NCI-H2196 (cell line): ENCODE data around the gene SLC25A41.
"Not testable (repeated sequence)": the region's sequence is repeated elsewhere in the genome, so short reads cannot be mapped to it uniquely, and the experiment has no call there.

Source experiments
- DNase-seq: peaks from one replicate; lab custom pipeline; 2025; ENCODE audit not compliant: unreplicated experiment; lab: John Stamatoyannopoulos, UW

Gene SLC25A41

DNA sequence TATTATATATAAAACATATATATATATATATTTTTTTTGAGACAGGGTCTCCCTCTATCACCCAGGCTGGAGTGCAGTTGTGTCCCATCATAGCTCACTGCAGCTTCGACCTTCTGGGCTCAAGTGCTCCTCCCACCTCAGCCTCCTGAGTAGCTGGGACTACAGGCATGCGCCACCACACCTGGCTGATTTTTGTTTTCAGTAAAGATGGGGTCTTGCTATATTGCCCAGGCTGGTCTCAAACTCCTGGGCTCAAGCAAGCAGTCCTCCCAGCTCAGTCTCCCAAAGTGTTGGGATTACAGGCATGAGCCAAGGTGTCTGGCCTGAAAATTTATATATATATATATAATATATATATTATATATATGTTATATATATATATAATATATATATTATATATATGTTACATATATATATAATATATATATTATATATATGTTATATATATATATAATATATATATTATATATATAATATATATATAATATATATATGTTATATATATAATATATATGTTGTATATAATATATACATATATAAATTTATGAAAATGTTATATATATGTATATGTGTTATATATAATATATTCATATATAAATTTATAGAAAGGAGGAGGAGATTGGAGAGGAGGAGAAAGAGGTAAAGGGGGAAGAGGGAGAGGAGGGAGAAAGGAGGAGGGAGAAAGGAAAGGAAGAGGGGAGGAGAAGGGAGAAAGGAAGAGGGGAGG lies 4.7 kb downstream of the SLC25A41 start:
- not testable (repeated sequence) for DNase-seq

DNA sequence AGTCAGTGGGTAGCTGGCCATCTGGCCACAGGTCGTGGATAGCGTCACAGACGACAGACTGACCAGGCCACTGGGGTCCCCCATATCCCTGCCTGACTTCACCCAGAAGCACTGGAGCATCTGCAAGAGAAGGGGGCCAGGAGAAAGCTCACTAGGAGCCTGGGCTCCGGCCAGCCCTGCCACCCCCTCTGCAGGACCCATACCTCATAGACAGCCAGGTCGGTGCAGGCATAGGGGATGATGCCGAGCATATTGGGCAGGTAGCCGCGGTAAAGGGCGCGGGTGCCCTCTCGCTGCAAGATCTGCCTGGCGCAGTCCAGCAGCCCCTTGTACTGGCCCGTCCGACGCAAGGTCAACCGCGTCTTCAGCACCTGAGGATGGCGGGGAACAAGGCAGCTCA lies 6.4 kb downstream of the SLC25A41 start:
- DNase-seq, result no peak

DNA sequence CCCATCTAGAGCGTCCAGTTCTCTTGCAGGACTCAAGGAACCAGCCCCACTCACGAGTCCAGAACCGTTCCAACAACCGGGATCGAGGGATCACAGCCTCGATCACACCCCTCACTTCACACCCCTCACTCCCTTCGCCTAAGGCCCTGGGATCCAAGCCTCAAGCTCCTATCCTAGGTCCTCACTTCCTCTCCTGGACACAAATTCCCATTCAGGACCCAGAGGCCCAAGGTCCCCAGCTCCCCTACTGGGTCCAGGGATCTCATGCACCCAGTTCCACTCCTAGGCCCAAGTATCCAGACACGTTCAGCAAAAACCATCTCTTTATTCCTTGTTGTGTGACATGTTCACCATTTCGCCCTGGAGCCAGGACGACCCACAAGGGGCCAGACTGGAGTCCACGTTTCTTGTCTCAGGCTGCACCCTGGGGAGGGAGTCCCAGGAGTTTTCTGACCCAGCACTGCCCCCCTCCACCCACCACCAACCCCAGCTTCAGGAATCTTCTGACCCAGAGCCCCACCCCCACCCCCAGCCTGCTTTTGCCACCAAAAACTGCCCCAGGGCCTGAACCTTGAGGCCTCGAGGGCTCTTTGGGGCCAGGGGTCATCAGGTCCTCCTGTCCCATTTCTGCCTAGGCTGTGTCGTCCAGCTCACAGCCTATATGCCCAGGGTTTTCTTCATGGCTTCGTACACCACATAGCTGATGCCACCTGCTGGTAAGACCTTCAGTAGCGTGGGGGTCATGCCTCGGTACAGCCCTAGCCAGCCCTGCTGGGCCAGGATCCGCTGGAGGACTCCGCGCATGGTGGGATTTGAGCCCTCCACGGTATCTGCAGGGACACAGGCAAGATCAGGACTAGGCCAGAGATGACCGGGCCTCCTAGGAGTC lies 7.6 kb downstream of the SLC25A41 start:
- peak; percentile 19 for DNase-seq

DNA sequence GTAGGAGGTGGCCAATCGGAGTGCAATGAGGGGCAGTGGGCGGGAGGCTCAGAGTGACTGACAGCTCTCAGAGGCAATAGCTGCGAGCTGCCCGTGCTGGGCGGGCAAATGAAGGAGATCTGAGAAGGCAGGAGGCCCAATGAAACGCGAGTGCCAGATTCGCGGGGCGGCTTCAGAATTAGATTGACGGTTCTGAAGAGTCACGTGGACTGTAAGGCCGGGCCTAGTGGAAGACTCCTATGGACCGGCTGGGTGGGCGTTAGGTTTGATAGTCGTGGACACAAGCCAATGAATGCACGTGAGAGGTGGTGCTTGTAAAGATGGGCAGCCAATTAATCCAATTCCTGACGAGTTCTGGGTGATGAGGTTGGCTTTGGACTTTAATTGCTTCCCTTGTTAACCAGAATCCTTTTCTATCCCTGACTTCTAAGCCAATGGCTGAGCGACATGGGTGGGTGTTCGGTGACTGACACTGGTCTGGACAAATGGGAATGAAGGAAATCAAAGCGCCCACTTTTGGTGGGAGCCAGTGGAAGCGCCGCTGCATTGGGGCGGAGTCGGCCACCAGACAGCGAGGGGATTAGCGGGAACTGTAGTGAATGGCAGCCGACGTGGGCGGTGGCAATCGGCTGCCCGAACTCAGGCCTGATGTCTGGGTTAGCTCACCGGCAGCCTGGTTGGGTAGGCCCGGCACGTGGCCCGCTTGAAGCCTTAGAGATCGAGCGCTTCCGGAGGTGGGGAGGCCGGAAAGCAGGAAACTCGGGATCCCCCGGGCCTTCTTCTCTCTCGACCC lies 8.4 kb downstream of the SLC25A41 start:
- peak; percentile 99 for DNase-seq

DNA sequence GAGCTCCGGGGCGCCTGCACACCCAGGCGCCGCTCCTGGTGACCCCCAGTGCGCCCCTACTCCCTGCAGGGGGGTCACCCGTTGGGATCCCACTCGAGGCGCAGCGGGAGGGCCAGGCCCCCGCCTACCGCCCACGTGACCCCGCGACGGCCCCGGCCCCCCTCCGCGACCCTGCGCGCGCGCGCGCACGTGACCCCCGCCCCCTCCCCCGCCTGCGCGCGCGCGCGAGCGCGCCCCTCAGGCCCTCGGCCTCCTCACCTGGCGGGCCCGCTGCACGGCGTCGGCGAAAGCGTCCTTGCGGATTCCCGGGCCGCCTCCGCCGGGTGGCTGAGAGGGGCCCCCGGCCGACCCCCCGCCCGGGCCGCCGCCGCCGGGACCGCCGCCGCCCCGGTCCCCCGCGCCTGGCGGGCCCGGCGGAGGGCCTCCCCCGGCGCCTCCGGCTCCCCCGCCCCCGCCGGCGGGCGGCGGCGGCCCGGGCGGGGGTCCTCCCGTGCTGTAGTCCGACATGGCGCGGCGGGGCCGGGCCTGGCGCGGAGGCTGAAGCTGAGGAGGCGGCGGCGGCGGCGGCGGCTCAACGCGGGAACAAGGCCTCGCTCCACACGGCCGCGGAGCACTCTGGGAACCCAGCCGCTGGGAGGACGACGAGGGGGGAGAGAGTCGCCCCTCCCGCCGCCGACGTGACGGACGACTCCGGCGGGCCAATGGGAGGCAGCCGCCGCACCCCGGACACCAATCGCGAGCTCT lies 9.2 kb downstream of the SLC25A41 start, which contains the start of gene KHSRP:
Gene KHSRP, minus strand, starts transcription at position 617 of the 744 bp plus-strand sequence. Its CDS starts 110 bp downstream, at position 507.
- peak; percentile 23 for DNase-seq

DNA sequence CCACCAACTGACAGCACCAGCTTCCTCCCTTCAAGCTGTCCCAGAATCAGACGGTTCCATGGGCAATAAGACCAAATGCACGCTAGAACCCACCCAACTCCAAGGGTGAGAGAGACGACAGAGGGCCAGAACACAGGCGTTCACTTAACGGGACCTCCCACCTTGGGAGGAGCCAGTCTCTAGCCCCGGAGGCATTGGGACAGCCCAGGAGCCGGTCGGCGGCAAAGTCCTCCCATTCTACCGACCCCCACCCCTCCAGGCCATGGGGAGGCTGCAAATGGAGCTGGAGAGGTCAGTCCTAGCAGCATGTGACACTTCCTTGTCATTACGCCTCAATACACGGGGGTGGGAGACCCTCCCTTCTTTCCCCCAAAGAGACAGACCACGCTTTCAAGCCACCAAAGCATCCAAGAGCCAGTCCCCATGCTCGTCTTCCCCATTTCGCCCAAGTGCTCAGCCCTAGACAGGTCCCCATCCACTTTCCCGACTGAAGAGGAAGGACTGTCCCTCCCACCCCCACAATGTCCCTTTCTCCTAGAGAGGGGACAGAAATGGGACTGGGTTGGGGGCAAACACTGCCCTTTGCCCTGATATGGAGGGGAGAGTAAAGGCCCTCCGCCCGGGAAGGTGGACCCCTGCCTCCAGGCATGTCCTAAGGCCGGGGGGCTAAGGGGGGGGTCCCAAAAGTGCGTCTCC lies 9.9 kb downstream of the SLC25A41 start:
- DNase-seq, result peak; percentile 17

DNA sequence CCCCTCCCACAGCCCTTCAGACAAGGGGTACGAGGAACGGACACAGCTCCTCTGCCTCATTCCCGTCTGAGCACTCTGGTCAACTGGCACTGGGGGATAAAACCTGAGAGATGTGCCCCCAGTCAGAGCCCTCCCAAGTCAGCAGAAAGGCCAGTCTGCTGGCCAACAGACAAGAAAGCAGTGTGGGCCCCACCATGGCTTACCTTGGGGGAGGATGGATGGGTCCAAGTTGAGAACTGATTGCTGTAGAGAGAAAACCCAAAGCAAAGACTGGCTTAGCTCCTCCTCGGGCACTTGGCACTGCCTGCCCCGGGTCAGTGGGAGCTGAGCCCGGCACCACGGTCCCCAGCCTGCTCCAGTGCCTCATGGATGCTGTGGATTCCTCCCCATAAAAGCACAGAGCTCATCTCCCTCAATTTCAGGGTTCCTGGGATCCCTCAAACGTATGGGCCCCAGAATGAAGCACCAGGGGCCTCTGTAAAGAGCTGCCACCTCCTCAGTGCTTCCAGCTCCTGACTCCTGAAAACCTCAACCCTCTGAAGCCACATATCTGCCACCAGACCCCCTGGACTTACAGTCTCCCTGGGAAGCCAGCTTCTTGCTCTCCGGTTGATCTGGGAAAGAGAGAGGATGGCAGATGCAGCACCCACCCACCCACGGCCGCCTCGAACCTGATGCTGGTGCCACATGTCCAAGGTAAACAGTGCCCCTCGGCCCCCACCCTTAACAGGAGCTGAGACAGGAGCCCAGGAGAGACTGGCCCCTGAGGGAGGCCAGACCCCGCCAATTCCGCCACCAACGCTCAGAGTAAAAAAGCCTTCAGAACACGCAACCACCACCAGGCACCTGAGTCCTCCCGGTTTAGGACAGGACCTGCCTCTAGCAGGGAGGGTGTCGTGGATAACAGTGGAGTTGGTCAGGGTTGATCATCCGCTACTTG lies 12.2 kb downstream of the SLC25A41 start:
- no peak for DNase-seq

DNA sequence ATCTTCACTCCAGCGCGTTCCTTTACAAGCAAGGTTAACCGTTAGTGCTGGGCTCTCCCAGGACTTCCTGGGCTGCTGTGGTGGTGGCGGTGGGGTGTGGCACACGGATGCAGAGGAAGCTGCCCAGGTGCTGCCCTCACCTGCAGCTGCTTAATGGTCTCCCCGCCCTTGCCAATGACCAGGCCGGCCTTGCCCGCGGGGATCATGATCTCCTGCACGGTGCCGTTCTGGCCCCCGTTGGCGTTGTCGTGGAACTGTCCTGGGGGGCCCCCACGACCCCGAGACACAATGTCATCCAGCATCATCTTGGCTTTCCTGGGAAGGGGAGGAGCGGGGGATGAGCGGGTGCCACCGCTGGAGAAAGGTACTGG lies 15.0 kb downstream of the SLC25A41 start:
- DNase-seq, result no peak

DNA sequence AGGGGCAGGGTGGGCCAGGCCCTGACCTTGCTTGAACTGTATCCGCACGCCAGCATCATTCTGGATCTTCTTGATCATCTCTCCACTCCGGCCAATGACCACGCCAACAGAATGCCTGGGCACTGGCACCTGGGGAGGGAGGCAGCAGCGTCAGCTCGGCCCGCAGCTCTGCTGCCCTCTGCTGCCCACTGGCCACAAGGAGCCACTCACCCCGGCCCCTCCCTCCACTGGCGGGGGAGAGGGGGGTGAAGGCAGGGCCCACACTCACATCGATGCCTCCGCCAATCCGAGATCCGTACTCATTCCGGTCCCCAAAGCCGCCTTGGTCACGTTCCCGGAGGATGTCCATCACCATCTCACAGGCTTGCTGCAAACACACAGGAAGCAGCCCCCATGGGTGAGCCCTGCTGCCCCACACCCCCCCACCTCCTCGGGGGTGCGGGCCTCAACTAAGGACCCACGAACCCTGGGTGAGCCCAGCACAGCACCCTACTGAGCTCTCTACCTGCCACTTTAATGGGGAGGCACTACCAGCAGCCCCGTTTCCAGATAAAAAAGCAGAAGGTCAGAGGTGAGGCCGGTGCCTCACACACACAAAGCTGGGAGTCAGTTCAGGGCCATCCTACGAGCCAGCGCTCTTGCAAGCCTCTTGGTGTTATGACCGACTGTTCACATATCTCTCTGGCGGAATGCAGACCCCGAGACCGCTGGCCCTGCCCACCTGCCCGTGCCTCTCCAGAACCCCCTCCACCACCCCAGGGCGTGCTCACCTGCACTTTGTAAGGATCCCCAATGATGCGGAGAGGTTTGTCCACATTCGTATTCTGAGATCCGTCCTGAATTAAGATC lies 15.6 kb downstream of the SLC25A41 start:
- DNase-seq, result peak; percentile 46

DNA sequence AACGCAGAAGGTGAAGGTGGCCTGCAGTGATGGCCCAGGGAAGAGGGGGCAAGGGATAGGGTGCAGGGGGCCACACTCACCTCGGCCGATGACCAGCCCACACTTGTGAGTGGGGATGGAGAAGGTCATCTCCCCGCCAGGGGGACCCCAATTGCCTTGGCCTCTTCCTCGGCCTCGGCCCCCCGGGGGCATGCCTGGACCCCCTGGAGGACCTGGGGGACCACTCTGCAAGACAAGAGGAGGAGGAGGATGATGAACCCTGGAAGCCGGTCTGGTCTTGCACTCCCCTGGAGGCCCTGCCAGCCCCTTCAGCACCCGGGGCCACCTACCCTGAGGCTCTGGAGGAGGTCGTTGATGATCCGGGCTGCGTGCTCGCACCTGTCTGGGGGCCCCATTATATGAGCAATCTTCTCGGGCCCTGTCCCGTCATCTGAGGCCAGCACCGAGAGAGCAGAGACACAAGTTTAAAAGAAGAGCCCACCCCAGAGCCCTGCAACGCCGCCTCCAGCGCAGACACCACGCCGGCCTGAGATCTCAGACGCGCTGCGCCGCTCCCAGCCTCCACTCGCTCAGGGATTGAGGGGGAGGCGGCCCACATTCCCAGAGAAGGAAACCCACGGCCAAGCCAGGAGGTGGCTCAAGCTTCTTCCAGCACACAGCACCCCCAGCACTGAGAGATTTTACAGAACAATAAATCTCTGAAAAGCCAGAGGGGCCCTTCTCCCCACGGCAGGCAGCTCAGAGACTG lies 16.7 kb downstream of the SLC25A41 start:
- no peak for DNase-seq

DNA sequence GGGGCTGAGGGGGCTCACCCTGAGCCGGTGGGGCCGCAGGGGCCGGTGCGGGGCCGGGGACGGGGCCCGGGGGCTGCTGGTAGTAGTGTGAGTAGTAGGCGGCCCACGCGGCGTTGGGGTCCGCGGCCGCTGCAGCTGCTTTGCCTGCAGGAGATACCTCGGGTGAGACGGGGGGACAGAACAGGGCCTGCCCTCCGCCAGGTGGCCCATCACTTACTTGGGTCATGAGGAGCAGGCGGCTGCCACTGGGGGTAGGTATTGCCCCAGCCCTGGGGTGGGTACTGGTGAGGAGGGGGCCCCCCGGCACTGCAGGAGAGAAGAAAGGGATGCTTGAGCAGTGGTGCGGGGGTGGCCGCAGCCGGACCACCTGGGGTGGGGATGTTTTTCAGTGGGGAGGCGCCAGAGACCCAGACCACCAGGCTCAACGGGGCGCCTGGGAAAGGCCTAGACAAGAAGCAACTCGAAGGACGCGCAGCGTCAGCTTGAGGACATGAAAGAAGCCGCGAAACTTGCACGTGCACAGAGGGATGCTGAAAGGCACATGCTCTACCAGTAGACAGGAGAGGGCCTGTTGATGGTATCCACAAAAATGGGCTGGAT lies 17.9 kb downstream of the SLC25A41 start:
- no peak for DNase-seq

DNA sequence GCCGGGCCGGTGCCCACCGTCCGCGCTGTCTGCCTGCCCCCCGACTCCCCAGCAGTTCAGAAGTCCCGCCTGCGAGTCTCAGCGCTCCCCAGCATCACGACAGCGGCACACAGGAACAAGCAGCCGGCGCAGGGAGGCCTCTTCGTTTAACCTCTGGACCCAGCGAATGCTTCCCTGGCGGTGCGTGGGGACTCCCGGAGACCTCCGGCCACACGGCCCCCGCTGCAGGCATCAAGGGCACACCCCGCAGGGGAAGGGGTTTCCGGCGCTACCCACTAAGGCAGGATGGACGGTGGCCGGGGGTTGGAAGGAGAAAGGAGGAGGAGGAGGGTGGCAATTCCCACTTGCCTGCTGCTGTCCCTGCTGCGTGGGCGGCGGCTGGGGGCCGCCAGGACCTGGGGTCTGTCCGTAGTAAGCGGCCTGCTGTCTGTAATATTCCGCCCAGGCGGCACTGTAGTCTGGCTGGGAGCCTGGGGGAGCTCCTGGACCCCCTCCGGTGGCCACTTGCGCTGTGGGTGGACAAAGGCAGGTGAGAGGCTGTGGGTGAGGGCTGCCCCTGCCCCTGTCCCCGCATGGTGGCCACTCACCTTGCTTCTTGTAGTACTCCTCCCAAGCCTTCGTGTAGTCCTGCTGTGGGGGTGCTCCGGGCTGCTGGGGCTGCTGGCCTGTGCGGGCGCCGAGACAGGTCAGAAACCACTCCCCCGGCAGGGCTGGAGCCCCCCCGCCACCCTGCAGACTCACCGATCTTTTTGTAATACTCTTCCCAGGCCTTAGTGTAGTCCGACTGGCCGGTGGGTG lies 18.6 kb downstream of the SLC25A41 start:
- no peak for DNase-seq

DNA sequence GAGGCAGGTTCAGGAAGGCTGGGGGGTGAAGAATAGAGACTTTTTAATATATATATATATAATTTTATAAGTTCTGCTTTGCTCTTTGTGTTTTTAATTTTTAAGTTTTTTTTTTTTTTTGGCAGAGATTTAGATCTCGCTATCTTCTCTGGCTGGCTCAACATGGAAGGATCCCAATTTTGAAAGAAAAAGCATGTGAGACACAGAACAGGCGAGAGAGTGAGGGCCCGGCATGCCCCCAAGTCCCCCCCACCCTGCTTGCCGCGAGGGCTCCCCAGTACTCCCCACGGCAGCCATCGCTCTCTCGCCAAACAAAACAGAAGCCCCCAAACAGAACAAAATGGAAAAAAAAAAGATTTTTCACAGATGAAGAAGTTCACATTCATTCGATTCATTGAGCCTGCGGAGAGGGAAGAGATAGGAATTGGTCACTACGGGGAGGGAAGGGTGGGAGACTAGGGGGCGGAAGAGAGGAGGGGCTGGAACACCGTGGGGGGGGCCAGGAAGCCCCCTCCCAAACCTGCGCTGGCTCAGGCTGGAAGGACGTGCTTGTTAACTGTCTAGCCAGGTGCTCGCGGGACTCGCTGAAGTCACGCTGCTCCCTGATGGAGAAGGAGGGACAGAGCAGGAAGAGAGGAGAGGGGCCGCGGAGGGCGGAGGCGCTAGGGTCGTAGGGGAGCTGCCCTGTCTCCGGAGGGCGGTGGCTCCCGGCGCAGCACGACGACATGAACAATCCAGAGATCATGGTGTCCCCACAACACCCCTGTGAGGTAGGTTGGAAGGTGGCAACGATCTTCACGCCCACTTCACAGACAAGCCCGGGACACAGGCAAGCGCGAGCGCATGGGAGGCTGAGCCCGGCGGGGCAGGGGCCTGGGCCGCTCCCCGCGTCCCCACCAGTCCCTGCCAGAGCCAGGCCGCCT lies 19.6 kb downstream of the SLC25A41 start:
- no peak for DNase-seq

DNA sequence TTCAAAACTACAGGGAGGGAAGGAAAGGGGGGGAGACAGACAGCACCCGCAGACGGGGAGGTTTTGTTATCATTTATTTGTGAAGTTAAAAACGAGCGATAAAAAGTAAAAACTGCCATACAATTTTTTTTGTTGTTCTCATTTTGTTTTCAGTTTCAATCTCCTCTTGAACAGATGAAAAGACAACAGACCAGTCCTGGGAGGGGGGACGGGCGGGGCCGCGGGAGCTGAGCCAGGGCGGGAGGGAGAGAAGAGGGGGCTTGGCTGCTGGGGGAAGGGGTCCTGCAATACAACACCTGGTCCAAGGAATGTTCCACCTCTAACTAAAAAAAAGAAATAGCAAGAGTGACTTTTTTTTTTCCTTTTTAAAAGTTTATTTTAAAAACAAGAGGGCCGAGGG lies 20.3 kb downstream of the SLC25A41 start:
- DNase-seq, result no peak

DNA sequence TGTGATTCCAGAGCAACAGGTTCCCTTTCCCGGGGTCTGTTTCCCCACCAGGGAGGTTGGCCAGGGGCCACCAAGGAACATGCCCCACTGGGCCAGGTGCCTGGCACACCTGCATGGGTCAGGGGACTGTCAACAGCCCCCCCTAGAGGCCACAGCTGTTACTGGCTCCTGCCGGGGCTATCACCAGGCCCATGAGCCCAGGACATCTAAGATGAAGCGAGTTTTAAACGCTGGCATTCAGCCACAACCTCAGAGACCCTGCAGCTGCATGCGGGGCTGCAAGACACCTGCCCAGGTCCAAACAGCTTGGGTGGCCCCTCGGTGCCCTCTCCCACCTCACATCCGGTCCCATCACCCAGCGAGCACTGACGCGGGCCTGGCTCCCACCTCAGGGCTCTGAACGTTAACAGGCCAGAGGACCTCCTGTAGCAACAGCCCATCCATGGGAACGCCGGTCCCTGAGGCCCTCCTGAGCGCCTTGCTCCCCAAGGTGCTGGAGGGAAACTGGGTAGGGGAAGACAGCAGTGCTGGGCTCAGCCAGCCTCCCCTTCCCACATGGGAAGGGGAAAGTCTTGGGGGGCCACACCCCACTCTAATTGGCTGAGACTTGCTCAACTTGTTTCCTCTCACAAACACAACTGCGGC lies 21.0 kb downstream of the SLC25A41 start:
- DNase-seq, result peak; percentile 52
